ENCODE measurements around the gene NOS2. TPM values are rescaled to one million over a fixed set of nuclear protein-coding genes. Genes with fewer than 3 reads are reported as not detected.

Gene NOS2
- polyA plus RNA-seq, 1 experiment: 0.02 TPM

DNA sequence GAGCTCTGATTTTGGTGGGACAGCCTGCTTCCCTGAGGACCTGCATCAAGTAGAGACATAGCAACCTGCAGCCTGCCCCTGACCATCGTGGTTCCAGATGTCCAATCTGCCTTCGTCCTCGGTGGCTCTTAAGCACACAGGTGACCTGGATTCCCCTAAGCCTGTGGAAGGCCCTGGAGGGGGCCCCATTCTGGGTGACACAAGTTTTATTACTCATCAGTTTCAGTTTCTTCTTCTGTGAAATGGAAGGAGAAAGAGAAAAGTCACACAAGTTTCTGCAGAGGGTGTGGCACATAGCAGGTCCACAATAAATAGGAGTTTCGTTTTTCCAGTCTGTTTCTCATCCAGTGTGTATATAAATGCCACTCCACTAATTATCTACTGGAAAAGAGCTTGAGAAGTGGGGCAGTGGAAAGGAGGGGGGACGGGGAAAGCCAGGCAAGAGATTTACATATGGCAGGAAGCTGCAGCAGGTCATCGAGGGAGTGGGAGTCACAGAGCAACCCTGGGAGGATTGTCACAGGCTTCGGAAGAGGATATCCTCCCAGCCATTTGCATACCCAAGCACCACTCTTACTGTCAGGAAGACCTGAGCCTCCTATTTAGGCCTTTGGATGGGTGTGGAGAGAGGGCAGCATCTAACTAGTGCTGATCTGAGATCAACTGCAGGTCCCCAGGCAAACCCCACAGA is 10.0 kb upstream of the NOS2 start:
- H3K27me3 ChIP-seq (ENCODE audit: control insufficient read depth, insufficient read depth, low read length): no peaks in the 10 kb centered on the region; the same call in 1 of the 2 replicates
- ChIA-PET POLR2A (interaction anchor here (0.6 kb wide), 1 partner anchor 344 kb away, joined by 3 read pairs; no protein-coding TSS in a partner anchor), CTCF (interaction anchor here (1.0 to 12.7 kb wide), 2 partner anchors 70 to 74 kb away, joined by 4 to 197 read pairs; no protein-coding TSS in a partner anchor)
- no peak overlapping the region for H3K4me3 ChIP-seq (ENCODE audit: low read depth, low read length)
- no peaks in the 10 kb centered on the region for H3K36me3 ChIP-seq (ENCODE audit: control insufficient read depth, insufficient read depth, low read length)
- TF ChIP-seq, protein P1, sequence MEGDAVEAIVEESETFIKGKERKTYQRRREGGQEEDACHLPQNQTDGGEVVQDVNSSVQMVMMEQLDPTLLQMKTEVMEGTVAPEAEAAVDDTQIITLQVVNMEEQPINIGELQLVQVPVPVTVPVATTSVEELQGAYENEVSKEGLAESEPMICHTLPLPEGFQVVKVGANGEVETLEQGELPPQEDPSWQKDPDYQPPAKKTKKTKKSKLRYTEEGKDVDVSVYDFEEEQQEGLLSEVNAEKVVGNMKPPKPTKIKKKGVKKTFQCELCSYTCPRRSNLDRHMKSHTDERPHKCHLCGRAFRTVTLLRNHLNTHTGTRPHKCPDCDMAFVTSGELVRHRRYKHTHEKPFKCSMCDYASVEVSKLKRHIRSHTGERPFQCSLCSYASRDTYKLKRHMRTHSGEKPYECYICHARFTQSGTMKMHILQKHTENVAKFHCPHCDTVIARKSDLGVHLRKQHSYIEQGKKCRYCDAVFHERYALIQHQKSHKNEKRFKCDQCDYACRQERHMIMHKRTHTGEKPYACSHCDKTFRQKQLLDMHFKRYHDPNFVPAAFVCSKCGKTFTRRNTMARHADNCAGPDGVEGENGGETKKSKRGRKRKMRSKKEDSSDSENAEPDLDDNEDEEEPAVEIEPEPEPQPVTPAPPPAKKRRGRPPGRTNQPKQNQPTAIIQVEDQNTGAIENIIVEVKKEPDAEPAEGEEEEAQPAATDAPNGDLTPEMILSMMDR (IDR thresholded peaks at IDR 0.05; ENCODE audit: insufficient read depth, low read depth, low read length): no peak
- DNase-seq (ENCODE audit: low read depth): no peak

DNA sequence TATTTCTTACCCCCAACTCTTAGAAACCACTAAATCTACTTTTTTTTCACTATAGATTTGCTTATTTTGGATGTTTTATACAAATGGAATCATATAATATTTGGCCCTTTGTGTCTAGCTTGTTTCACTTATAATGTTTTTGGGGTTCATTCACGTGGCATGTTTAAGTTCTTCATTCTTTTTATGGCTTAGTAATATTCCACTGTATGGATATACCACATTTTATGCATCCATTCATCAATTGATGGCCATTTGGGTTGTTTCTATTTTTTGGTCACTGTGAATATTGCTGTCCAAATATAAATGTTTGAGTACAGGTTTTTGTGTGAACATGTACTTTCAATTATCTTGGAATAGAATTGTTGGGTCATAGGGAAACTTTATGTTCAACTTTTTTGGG is 9.2 kb upstream of the NOS2 start:
- no peak overlapping the region for H3K4me3 ChIP-seq (ENCODE audit: low read depth, low read length)
- ChIA-PET CTCF (interaction anchor here (0.7 to 12.7 kb wide), 3 partner anchors 11 to 84 kb away, joined by 4 to 197 read pairs (median 6); partner anchors contain the start of gene LYRM9), POLR2A (no interaction called here)
- no peaks in the 10 kb centered on the region; the same call in 1 of the 2 replicates for H3K27me3 ChIP-seq (ENCODE audit: control insufficient read depth, insufficient read depth, low read length)
- DNase-seq (ENCODE audit: low read depth): no peak
- no peaks in the 10 kb centered on the region for H3K36me3 ChIP-seq (ENCODE audit: control insufficient read depth, insufficient read depth, low read length)
- TF ChIP-seq, protein P1 (IDR thresholded peaks at IDR 0.05; ENCODE audit: insufficient read depth, low read depth, low read length): no peak

DNA sequence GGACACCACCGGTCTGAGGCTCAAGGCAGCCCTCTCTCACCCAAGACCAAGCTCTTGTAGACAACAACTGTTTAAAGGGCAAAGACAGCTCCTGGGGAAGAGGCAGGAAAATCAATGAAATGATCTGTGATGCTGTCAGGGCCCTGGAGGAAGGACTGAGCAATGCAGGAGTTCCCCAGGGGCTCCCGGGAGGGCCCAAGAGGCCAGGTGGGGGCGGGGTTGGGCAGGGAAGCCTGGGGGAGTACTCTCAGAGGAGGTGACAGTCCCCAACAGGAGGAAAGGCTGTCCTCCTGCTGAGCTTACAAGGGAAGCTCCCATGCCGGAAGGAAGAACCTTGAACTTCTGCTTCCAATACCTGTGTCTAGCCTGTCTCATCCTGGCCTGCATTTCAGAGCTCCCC is 8.3 kb upstream of the NOS2 start:
- Histone ChIP-seq H3K36me3 (ENCODE audit: control insufficient read depth, insufficient read depth, low read length) (no peaks in the 10 kb centered on the region), H3K27me3 (ENCODE audit: control insufficient read depth, insufficient read depth, low read length) (no peaks in the 10 kb centered on the region; the same call in 1 of the 2 replicates), H3K4me3 (ENCODE audit: low read depth, low read length) (no peak overlapping the region)
- POLR2A ChIA-PET: no interaction called here
- TF ChIP-seq, protein P1 (IDR thresholded peaks at IDR 0.05; ENCODE audit: insufficient read depth, low read depth, low read length): no peak
- no peak for DNase-seq (ENCODE audit: low read depth)
- CTCF ChIA-PET: interaction anchor here (0.7 to 12.7 kb wide), 6 partner anchors 12 to 608 kb away, joined by 4 to 197 read pairs (median 5); partner anchors contain the start of gene LYRM9

DNA sequence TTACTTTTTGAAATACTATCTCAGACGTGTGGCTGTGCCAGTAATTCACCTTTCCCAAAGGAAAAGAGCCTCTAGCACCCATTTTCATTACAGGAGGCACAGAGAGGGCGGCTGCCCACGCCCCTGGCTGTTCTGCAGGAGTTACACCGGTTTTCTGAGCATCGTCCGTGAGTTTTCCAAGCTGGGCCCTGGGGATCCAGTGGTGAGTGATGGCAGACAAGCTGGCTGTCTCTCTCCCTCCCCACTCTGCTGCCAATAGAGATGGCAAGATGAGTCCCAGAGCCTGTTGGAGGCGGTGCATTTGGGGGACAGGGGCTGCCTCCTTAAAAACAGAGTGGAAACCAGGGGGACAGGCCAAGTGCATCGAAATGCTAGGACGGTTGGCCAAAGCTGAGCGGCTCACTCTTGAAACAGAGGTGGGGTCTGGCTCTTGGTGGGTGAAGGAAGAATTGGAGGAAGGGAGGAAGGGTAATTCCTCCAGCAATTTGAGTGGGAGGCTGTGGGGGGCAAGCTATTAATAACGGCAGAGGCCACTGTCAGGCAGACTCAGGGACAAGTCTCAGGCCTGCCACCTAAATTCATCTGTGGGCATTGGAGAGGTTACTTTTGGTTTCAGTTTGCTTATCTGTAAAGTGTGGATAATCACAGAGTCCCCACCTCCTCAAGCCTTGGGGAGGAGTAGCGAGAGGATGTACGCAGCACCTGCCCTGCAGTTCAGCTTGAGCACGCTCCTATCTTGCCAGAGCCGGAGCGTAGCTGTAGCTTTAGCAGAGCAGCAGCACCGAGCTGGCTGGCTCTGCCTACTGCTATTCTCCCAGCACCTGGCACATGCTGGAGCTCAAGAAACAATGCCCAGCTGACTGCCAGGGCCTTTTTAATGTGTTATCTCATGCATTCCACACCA is 7.5 kb upstream of the NOS2 start:
- TF ChIP-seq, protein P1 (IDR thresholded peaks at IDR 0.05; ENCODE audit: insufficient read depth, low read depth, low read length): no peak
- Histone ChIP-seq H3K36me3 (ENCODE audit: control insufficient read depth, insufficient read depth, low read length) (no peaks in the 10 kb centered on the region), H3K4me3 (ENCODE audit: low read depth, low read length) (no peak overlapping the region), H3K27me3 (ENCODE audit: control insufficient read depth, insufficient read depth, low read length) (no peaks in the 10 kb centered on the region; the same call in 1 of the 2 replicates)
- ChIA-PET POLR2A (no interaction called here), CTCF (interaction anchor here (0.6 to 12.7 kb wide), 8 partner anchors 72 to 609 kb away, joined by 3 to 197 read pairs (median 4); partner anchors contain the start of gene LYRM9)
- DNase-seq (ENCODE audit: low read depth): no peak
